OCI-LY1 (cell line): ENCODE results near the gene EFCAB7.

Experiments
- H2AFZ ChIP-seq: fragments of 200-600 bp; sonication (generic), shearing (Covaris generic); 2 replicates; pipeline ENCODE4 v1.6.0; 2014; ENCODE audit warnings: antibody characterized with exemption, mild to moderate bottlenecking, low read length
- H3F3A ChIP-seq: fragments of 200-600 bp; sonication (generic), shearing (Covaris generic); 2 replicates; pipeline ENCODE4 v1.6.0; 2014; ENCODE audit warnings: mild to moderate bottlenecking, antibody characterized with exemption, low read length, moderate library complexity; ENCODE audit not compliant: insufficient read depth
- H3K27ac ChIP-seq: fragments of 200-600 bp; sonication (generic); 2 replicates; pipeline ENCODE4 v1.5.1; 2014; ENCODE audit warnings: low read length, mixed run types, mild to moderate bottlenecking, low read depth; ENCODE audit not compliant: poor library complexity, severe bottlenecking
- H3K27me3 ChIP-seq: fragments of 200-600 bp; sonication (generic); 2 replicates; pipeline ENCODE4 v1.6.0; 2014; ENCODE audit warnings: antibody characterized with exemption, mild to moderate bottlenecking, low read length, moderate library complexity; ENCODE audit not compliant: insufficient read depth
- H3K36me3 ChIP-seq: fragments of 200-600 bp; sonication (generic); 2 replicates; pipeline ENCODE4 v1.6.1; 2014; ENCODE audit warnings: mild to moderate bottlenecking, antibody characterized with exemption, low read length, moderate library complexity, mixed read lengths; ENCODE audit not compliant: insufficient read depth
- H3K4me1 ChIP-seq: fragments of 200-600 bp; sonication (generic); 2 replicates; pipeline ENCODE4 v1.5.1; 2014; ENCODE audit warnings: mild to moderate bottlenecking, low read length, moderate library complexity; ENCODE audit not compliant: insufficient read depth, severe bottlenecking
- H3K4me2 ChIP-seq: fragments of 200-600 bp; sonication (generic), shearing (Covaris generic); 2 replicates; pipeline ENCODE4 v1.6.1; 2014; ENCODE audit warnings: low read length
- H3K4me3 ChIP-seq: fragments of 200-600 bp; sonication (generic); 2 replicates; pipeline ENCODE4 v1.5.1; 2014; ENCODE audit warnings: low read length, low read depth, mild to moderate bottlenecking, mixed read lengths; ENCODE audit not compliant: poor library complexity, severe bottlenecking
- H3K79me2 ChIP-seq: fragments of 200-600 bp; shearing (Covaris generic); 2 replicates; pipeline ENCODE4 v1.6.1; 2016; ENCODE audit warnings: mixed run types, low read length, mixed read lengths; ENCODE audit not compliant: insufficient read depth
- H3K9ac ChIP-seq: fragments of 200-600 bp; sonication (generic), shearing (Covaris generic); 2 replicates; pipeline ENCODE4 v1.6.1; 2014; ENCODE audit warnings: mild to moderate bottlenecking, low read length, mixed read lengths
- H3K9me2 ChIP-seq: fragments of 200-600 bp; sonication (generic), shearing (Covaris generic); 2 replicates; pipeline ENCODE4 v1.6.1; 2014; ENCODE audit warnings: low read depth, mild to moderate bottlenecking, low read length, mixed read lengths
- H3K9me3 ChIP-seq: fragments of 200-600 bp; shearing (Covaris generic); 2 replicates; pipeline ENCODE4 v1.6.1; 2014; ENCODE audit warnings: low read length, mixed read lengths
- H4K20me1 ChIP-seq: fragments of 200-600 bp; sonication (generic), shearing (Covaris generic); 2 replicates; pipeline ENCODE4 v1.6.0; 2016; ENCODE audit warnings: mild to moderate bottlenecking, low read length; ENCODE audit not compliant: insufficient read depth
- CTCF ChIP-seq: fragments of 200-600 bp; sonication (generic), shearing (Covaris generic); IDR thresholded peaks from 2 replicates; pipeline ENCODE4 v1.5.1; 2017; ENCODE audit warnings: mild to moderate bottlenecking, antibody characterized with exemption, low read length, moderate library complexity, mixed read lengths
- EZH2 ChIP-seq: fragments of 200-600 bp; sonication (generic), shearing (Covaris generic); IDR thresholded peaks from 2 replicates; pipeline ENCODE4 v1.8.0; 2017; ENCODE audit warnings: borderline replicate concordance, mixed run types, mild to moderate bottlenecking, antibody characterized with exemption, low read length, moderate library complexity, mixed read lengths

EFCAB7 gene

GRCh38 chr1:63512584-63512983 is 10.7 kb upstream of the EFCAB7 start:
- H3K79me2 ChIP-seq: peaks cover 16% of the 10 kb centered on the region
- H3K27ac ChIP-seq: no peak overlapping the region
- no peaks in the 10 kb centered on the region for H3K9me2 ChIP-seq
- TF ChIP-seq EZH2 (no peak), CTCF (no peak)
- H3K9ac ChIP-seq: no peak overlapping the region
- H3K27me3 ChIP-seq: no peaks in the 10 kb centered on the region
- no peaks in the 10 kb centered on the region for H3K4me1 ChIP-seq
- H2AFZ ChIP-seq: no peak overlapping the region
- no peaks in the 10 kb centered on the region for H4K20me1 ChIP-seq
- no peak overlapping the region for H3K4me2 ChIP-seq
- H3F3A ChIP-seq: no peaks in the 10 kb centered on the region
- peaks cover 26% of the 10 kb centered on the region for H3K36me3 ChIP-seq
- peaks cover 3% of the 10 kb centered on the region; the same call in 1 of the 2 replicates for H3K9me3 ChIP-seq
- H3K4me3 ChIP-seq: no peak overlapping the region

- no peaks in the 10 kb centered on the region for H3K27me3 ChIP-seq
- H4K20me1 ChIP-seq: no peaks in the 10 kb centered on the region
- no peak overlapping the region for H3K4me3 ChIP-seq
- H3K36me3 ChIP-seq: 0 out of 2 replicates have a peak, but pooled peaks cover 9% of the 10 kb centered on the region
- no peak for TF ChIP-seq CTCF
- TF ChIP-seq EZH2: no peak
- H2AFZ ChIP-seq: no peak overlapping the region
- no peaks in the 10 kb centered on the region for H3F3A ChIP-seq
- H3K9ac ChIP-seq: no peak overlapping the region
- peaks cover 3% of the 10 kb centered on the region; the same call in 1 of the 2 replicates for H3K9me3 ChIP-seq
- H3K4me2 ChIP-seq: no peak overlapping the region
- peaks cover 9% of the 10 kb centered on the region for H3K4me1 ChIP-seq
- no peaks in the 10 kb centered on the region for H3K9me2 ChIP-seq
- H3K27ac ChIP-seq: no peak overlapping the region
- H3K79me2 ChIP-seq: peaks cover 46% of the 10 kb centered on the region
Measured at GRCh38 chr1:63516629-63517028, 6.7 kb upstream of the EFCAB7 start.

GRCh38 chr1:63523738-63524137 is 413 bp downstream of the EFCAB7 start:
- no peaks in the 10 kb centered on the region for H3K9me3 ChIP-seq
- H3K4me1 ChIP-seq: peaks cover 31% of the 10 kb centered on the region
- no peaks in the 10 kb centered on the region for H3F3A ChIP-seq
- no peaks in the 10 kb centered on the region for H3K9me2 ChIP-seq
- H3K27ac ChIP-seq: peak overlapping the region; percentile 89
- peaks cover 11% of the 10 kb centered on the region; the same call in 1 of the 2 replicates for H3K36me3 ChIP-seq
- no peak for TF ChIP-seq EZH2
- no peak for TF ChIP-seq CTCF
- peak overlapping the region; percentile 89 for H3K4me2 ChIP-seq
- H3K4me3 ChIP-seq: peak overlapping the region; percentile 87
- H4K20me1 ChIP-seq: no peaks in the 10 kb centered on the region
- peak overlapping the region; percentile 90 for H3K9ac ChIP-seq
- peaks cover 40% of the 10 kb centered on the region for H3K79me2 ChIP-seq
- no peaks in the 10 kb centered on the region for H3K27me3 ChIP-seq
- H2AFZ ChIP-seq: peak overlapping the region; percentile 80
